IMR-90 (cell line): ENCODE data around the gene KRT77. TPM values are rescaled to one million over a fixed set of nuclear protein-coding genes. Genes with fewer than 3 reads are reported as not detected.

Experiments used
- ATAC-seq: fragments of 200-7000 bp; cut with Tn5 transposase; 2 replicates; pipeline ENCODE4 v1.9.1; 2020; ENCODE audit warnings: low read depth, mild to moderate bottlenecking, moderate library complexity
- BruUV-seq: library from RNA; stranded (reverse); fragments of 400-500 nt; replicated peaks from 2 replicates; lab custom pipeline; 2021; lab: Mats Ljungman, UMichigan
- CTCF ChIA-PET: fragments of 300-600 bp; formaldehyde crosslinking; extraction: SDS; loops from one replicate; lab custom pipeline; 2021; ENCODE audit warnings: antibody characterized with exemption; lab: Yijun Ruan, JAX
- POLR2A ChIA-PET: fragments of 300-600 bp; sonication (Branson Sonifier 250); formaldehyde crosslinking; loops from one replicate; lab custom pipeline; 2022; ENCODE audit warnings: antibody characterized with exemption; ENCODE audit not compliant: unreplicated experiment; lab: Charles Lee
- DNase-seq: peaks from one replicate; pipeline ENCODE4 v3.0.0; 2013
- H2AFZ ChIP-seq: replicated peaks from 2 replicates; pipeline ENCODE3; 2013; ENCODE audit warnings: low read length, mild to moderate bottlenecking; ENCODE audit not compliant: poor library complexity
- H2AK5ac ChIP-seq: 2 replicates; pipeline ENCODE4 v1.6.1; 2013; ENCODE audit warnings: low read depth, low read length, inconsistent platforms
- H2AK9ac ChIP-seq: replicated peaks from 2 replicates; pipeline ENCODE3; 2013; ENCODE audit warnings: mild to moderate bottlenecking, low read depth, low read length, moderate library complexity; ENCODE audit not compliant: poor library complexity
- H2BK120ac ChIP-seq: 2 replicates; pipeline ENCODE4 v1.6.1; 2013; ENCODE audit warnings: low read depth, low read length, inconsistent platforms
- H2BK15ac ChIP-seq: 3 replicates; pipeline ENCODE4 v1.6.1; 2013; ENCODE audit warnings: low read depth, low read length, inconsistent platforms
- H2BK20ac ChIP-seq: 2 replicates; pipeline ENCODE4 v1.6.1; 2013; ENCODE audit warnings: low read depth, mild to moderate bottlenecking, inconsistent platforms, low read length, moderate library complexity
- H2BK5ac ChIP-seq: 2 replicates; pipeline ENCODE4 v1.6.1; 2013; ENCODE audit warnings: mild to moderate bottlenecking, low read depth, low read length, inconsistent platforms; ENCODE audit not compliant: poor library complexity, severe bottlenecking
- H3K14ac ChIP-seq: replicated peaks from 2 replicates; pipeline ENCODE4 v1.6.1; 2013; ENCODE audit warnings: low read depth, low read length, inconsistent platforms
- H3K18ac ChIP-seq: 2 replicates; pipeline ENCODE4 v1.6.1; 2013; ENCODE audit warnings: low read depth, low read length, control low read depth
- H3K23ac ChIP-seq: 2 replicates; pipeline ENCODE4 v1.6.1; 2013; ENCODE audit warnings: low read depth, low read length, inconsistent platforms
- H3K27ac ChIP-seq: 2 replicates; pipeline ENCODE4 v1.5.1; 2013; ENCODE audit warnings: mild to moderate bottlenecking, control low read depth, low read length; ENCODE audit not compliant: insufficient read depth
- H3K27me3 ChIP-seq: 2 replicates; pipeline ENCODE4 v1.6.1; 2013; ENCODE audit warnings: low read length; ENCODE audit not compliant: control insufficient read depth, insufficient read depth
- H3K36me3 ChIP-seq: 2 replicates; pipeline ENCODE4 v1.6.1; 2013; ENCODE audit warnings: low read length, mixed read lengths; ENCODE audit not compliant: control insufficient read depth, insufficient read depth
- H3K4ac ChIP-seq: 2 replicates; pipeline ENCODE4 v1.6.1; 2013; ENCODE audit warnings: low read depth, low read length, inconsistent platforms
- H3K4me1 ChIP-seq: 2 replicates; pipeline ENCODE4 v1.6.1; 2013; ENCODE audit warnings: low read length, mixed read lengths; ENCODE audit not compliant: control insufficient read depth, insufficient read depth
- H3K4me2 ChIP-seq: 2 replicates; pipeline ENCODE4 v1.6.1; 2013; ENCODE audit warnings: low read depth, mild to moderate bottlenecking, control low read depth, low read length, moderate library complexity
- H3K4me3 ChIP-seq: 2 replicates; pipeline ENCODE4 v1.5.1; 2013; ENCODE audit warnings: low read depth, mild to moderate bottlenecking, control low read depth, low read length, moderate library complexity; ENCODE audit not compliant: insufficient read depth
- H3K56ac ChIP-seq: 2 replicates; pipeline ENCODE4 v1.6.1; 2013; ENCODE audit warnings: low read length, inconsistent platforms; ENCODE audit not compliant: insufficient read depth; ENCODE audit errors: extremely low read depth
- H3K79me1 ChIP-seq, 2 experiments: 2 replicates each; pipeline ENCODE4 v1.6.1; 2013; ENCODE audit warnings: low read length in 2 of 2, inconsistent platforms in 1 of 2, low read depth in 1 of 2
- H3K9ac ChIP-seq: 2 replicates; pipeline ENCODE4 v1.6.1; 2013; ENCODE audit warnings: low read depth, low read length, control low read depth
- H3K9me1 ChIP-seq: 2 replicates; pipeline ENCODE4 v1.6.1; 2013; ENCODE audit warnings: low read length, inconsistent platforms; ENCODE audit not compliant: insufficient read depth
- H3K9me3 ChIP-seq: 2 replicates; pipeline ENCODE4 v1.6.1; 2013; ENCODE audit warnings: low read length; ENCODE audit not compliant: control insufficient read depth, insufficient read depth
- H4K20me1 ChIP-seq: 2 replicates; pipeline ENCODE4 v1.6.1; 2013; ENCODE audit warnings: low read length, inconsistent platforms; ENCODE audit not compliant: insufficient read depth
- H4K5ac ChIP-seq: 2 replicates; pipeline ENCODE4 v1.6.1; 2013; ENCODE audit warnings: mild to moderate bottlenecking, low read depth, low read length, control low read depth
- H4K8ac ChIP-seq, 2 experiments: 2 replicates each; pipeline ENCODE4 v1.6.1; 2013; ENCODE audit warnings: low read depth in 2 of 2, low read length in 2 of 2, control low read depth in 1 of 2, inconsistent platforms in 1 of 2
- H4K91ac ChIP-seq: 2 replicates; pipeline ENCODE4 v1.6.1; 2013; ENCODE audit warnings: low read depth, low read length, inconsistent platforms; ENCODE audit not compliant: insufficient read depth
- BHLHE40 ChIP-seq: fragments of 150-350 bp; IDR thresholded peaks from 2 replicates; pipeline ENCODE4 v1.6.1; 2016; ENCODE audit warnings: mild to moderate bottlenecking, low read depth, low read length
- NFE2L2 ChIP-seq: fragments of 150-350 bp; IDR thresholded peaks from 2 replicates; pipeline ENCODE4 v1.6.1; 2016; ENCODE audit warnings: low read depth, mild to moderate bottlenecking, low read length
- RCOR1 ChIP-seq: IDR thresholded peaks from 2 replicates; pipeline ENCODE4 v1.6.1; 2012; ENCODE audit warnings: mild to moderate bottlenecking, low read length, improper control_type of control experiment; ENCODE audit not compliant: insufficient replicate concordance
- SMC3 ChIP-seq: fragments of 150-350 bp; IDR thresholded peaks from 2 replicates; pipeline ENCODE4 v1.6.1; 2016; ENCODE audit warnings: low read depth, mild to moderate bottlenecking, antibody characterized with exemption, low read length, moderate library complexity
- WGBS, 2 experiments: methylation state at CpG; one replicate each; pipeline versions ENCODE4 v1.1.5 to v1.1.7; 2013; ENCODE audit warnings: missing lambda C conversion rate in 2 of 2; ENCODE audit not compliant: insufficient read length in 1 of 2; ENCODE audit errors: extremely low coverage in 2 of 2; 5-methylcytosine and 5-hydroxymethylcytosine counted together
- dilution Hi-C: fragments of 300-500 bp; cut with HindIII; formaldehyde crosslinking; loops from one replicate; pipeline ENCODE4 v1.14.3; 2018; ENCODE audit warnings: low sequenced_read_pairs; ENCODE audit not compliant: unreplicated experiment
- in situ Hi-C: fragments of 300-500 bp; cut with MboI; formaldehyde crosslinking; loops from 3 replicates; pipeline ENCODE4 v1.14.3; 2019; ENCODE audit warnings: low sequenced_read_pairs, inconsistent platforms, mixed read lengths
- intact Hi-C: fragments of 100-400 bp; cut with micrococcal nuclease; formaldehyde crosslinking; loops from 2 replicates; pipeline ENCODE4 v1.10.0; 2022
- polyA plus RNA-seq, 3 experiments: library from polyadenylated mRNA; depleted of rRNA; stranded (reverse); fragments of >200 nt; gene quantifications; 2 replicates each; pipeline ENCODE4 v1.2.3, GENCODE V29; 2012; ENCODE audit warnings: low replicate concordance in 1 of 3
- total RNA-seq: library from RNA; depleted of rRNA; stranded (reverse); fragments of >200 nt; gene quantifications from 2 replicates; pipeline ENCODE4 v1.2.3, GENCODE V29; 2012

Gene KRT77
- total and polyA plus RNA-seq, 2 of the 4 experiments (the other 2 are of a cell fraction): not detected

GRCh38 chr12:52688481-52688880 lies 14.8 kb downstream of the KRT77 start:
- Histone ChIP-seq H2BK15ac (no peak overlapping the region), H4K5ac (no peak overlapping the region), H3K9me3 (no peaks in the 10 kb centered on the region)

More at GRCh38 chr12:52688481-52688880, 14.8 kb downstream of the KRT77 start:
- H3K23ac ChIP-seq: no peak overlapping the region
- no peak overlapping the region for H3K56ac ChIP-seq
- H3K4ac ChIP-seq: no peak overlapping the region
- H2BK120ac ChIP-seq: no peak overlapping the region
- dilution Hi-C loops: no loop called here
- intact Hi-C loops: no loop called here
- no peak overlapping the region for H3K9ac ChIP-seq
- in situ Hi-C loops: no loop called here
- no peak overlapping the region for H2BK20ac ChIP-seq
- peaks cover 58% of the 10 kb centered on the region for H3K27me3 ChIP-seq
- ATAC-seq (no peak), DNase-seq (no peak)
- H3K4me2 ChIP-seq: no peak overlapping the region
- H3K9me1 ChIP-seq: no peaks in the 10 kb centered on the region
- BruUV-seq: no TSS peak
- no peaks in the 10 kb centered on the region for H3K36me3 ChIP-seq
- no peaks in the 10 kb centered on the region for H3K79me1 ChIP-seq
- no peak overlapping the region for H2BK5ac ChIP-seq
- H3K27ac ChIP-seq: no peak overlapping the region
- H3K14ac ChIP-seq: no peak overlapping the region
- no peak overlapping the region for H2AK5ac ChIP-seq
- no peak overlapping the region for H3K18ac ChIP-seq
- peaks cover 2% of the 10 kb centered on the region; the same call in 1 of the 2 replicates for H3K4me1 ChIP-seq
- no peak overlapping the region for H3K4me3 ChIP-seq
- no peak overlapping the region for H4K91ac ChIP-seq
- H4K20me1 ChIP-seq: no peaks in the 10 kb centered on the region
- H2AFZ ChIP-seq: no peak overlapping the region
- no peak overlapping the region for H2AK9ac ChIP-seq
- POLR2A ChIA-PET: no interaction called here
- no peak for TF ChIP-seq BHLHE40
- no peak for TF ChIP-seq SMC3
- no peak for TF ChIP-seq RCOR1
- no peak for TF ChIP-seq NFE2L2
- CTCF ChIA-PET: no interaction called here
- H4K8ac ChIP-seq: no peak overlapping the region
- WGBS, 2 experiments: no CpG with 5 or more reads among the region's 2 CpGs
